PC-9 (cell line): ENCODE measurements around the gene WNT9B.

Experiments
- CTCF ChIP-seq: fragments of 200-600 bp; sonication (generic); conservative IDR thresholded peaks from 2 replicates; pipeline ENCODE4 v1.6.1; 2017; ENCODE audit warnings: mixed run types, antibody characterized with exemption, mild to moderate bottlenecking, moderate library complexity
- EZH2 ChIP-seq: fragments of 200-600 bp; sonication (generic); IDR thresholded peaks from 2 replicates; pipeline ENCODE4 v1.8.0; 2017; ENCODE audit warnings: antibody characterized with exemption, low read depth

- TF ChIP-seq CTCF: no peak
- TF ChIP-seq EZH2: no peak
Measured at GRCh38 chr17:46875849-46876352, 24.5 kb downstream of the WNT9B start.
